ENCODE measurements around the gene PRR36. TPM values are rescaled to one million over a fixed set of nuclear protein-coding genes. Genes with fewer than 3 reads are reported as not detected.

Gene PRR36
- total RNA-seq, 2 experiments from 2014 or later = 0.17 TPM; not detected in 1

- no peaks in the 10 kb centered on the region for H3K79me2 ChIP-seq (ENCODE audit: insufficient read depth, low read depth, low read length)
- no peaks in the 10 kb centered on the region for H3K36me3 ChIP-seq (ENCODE audit: insufficient read depth, low read length)
- H3K4me3 ChIP-seq (ENCODE audit: low read depth, low read length, poor library complexity, severe bottlenecking) = no peak overlapping the region
- DNase-seq (ENCODE audit: low spot score) = no peak
- no peak overlapping the region for H2AFZ ChIP-seq (ENCODE audit: low read length)
- intact Hi-C loops (cut with micrococcal nuclease; ENCODE audit: unreplicated experiment) = no loop called here
- no peak overlapping the region for H3K27ac ChIP-seq (ENCODE audit: low read depth, low read length, poor library complexity, severe bottlenecking)
- H3K9me3 ChIP-seq (ENCODE audit: low read length) = no peaks in the 10 kb centered on the region
- no TSS peak for BruUV-seq (replicated peaks)
- H3K4me2 ChIP-seq (ENCODE audit: low read length) = no peak overlapping the region
- POLR2A ChIA-PET = no interaction called here
- CTCF ChIA-PET (ENCODE audit: unreplicated experiment) = no interaction called here
- H3K4me1 ChIP-seq (ENCODE audit: insufficient read depth, low read length, poor library complexity, severe bottlenecking) = no peaks in the 10 kb centered on the region
- no peaks in the 10 kb centered on the region for H3K9me2 ChIP-seq (ENCODE audit: insufficient read depth, low read length)
- no peaks in the 10 kb centered on the region for H4K20me1 ChIP-seq (ENCODE audit: insufficient read depth, low read length)
- TF ChIP-seq CTCF (conservative IDR thresholded peaks at IDR 0.05; ENCODE audit: low read length) (no peak), EZH2phosphoT487 (IDR thresholded peaks at IDR 0.05; ENCODE audit: borderline replicate concordance, low read depth, low read length) (no peak)
Observed at GRCh38 chr19:7841751-7842660, 32.2 kb downstream of the PRR36 start.

- H3K9me2 ChIP-seq (ENCODE audit: insufficient read depth, low read length) = no peaks in the 10 kb centered on the region
- no TSS peak for BruUV-seq (replicated peaks)
- POLR2A ChIA-PET = no interaction called here
- no peak overlapping the region for H3K4me3 ChIP-seq (ENCODE audit: low read depth, low read length, poor library complexity, severe bottlenecking)
- H3K4me1 ChIP-seq (ENCODE audit: insufficient read depth, low read length, poor library complexity, severe bottlenecking) = no peaks in the 10 kb centered on the region
- H3K9me3 ChIP-seq (ENCODE audit: low read length) = no peaks in the 10 kb centered on the region
- H2AFZ ChIP-seq (ENCODE audit: low read length) = no peak overlapping the region
- H3K27ac ChIP-seq (ENCODE audit: low read depth, low read length, poor library complexity, severe bottlenecking) = no peak overlapping the region
- intact Hi-C loops (cut with micrococcal nuclease; ENCODE audit: unreplicated experiment) = no loop called here
- TF ChIP-seq EZH2phosphoT487 (IDR thresholded peaks at IDR 0.05; ENCODE audit: borderline replicate concordance, low read depth, low read length) (no peak), CTCF (conservative IDR thresholded peaks at IDR 0.05; ENCODE audit: low read length) (no peak)
- no peak for DNase-seq (ENCODE audit: low spot score)
- no peaks in the 10 kb centered on the region for H3K36me3 ChIP-seq (ENCODE audit: insufficient read depth, low read length)
- CTCF ChIA-PET (ENCODE audit: unreplicated experiment) = no interaction called here
- H4K20me1 ChIP-seq (ENCODE audit: insufficient read depth, low read length) = no peaks in the 10 kb centered on the region
- H3K4me2 ChIP-seq (ENCODE audit: low read length) = no peak overlapping the region
- H3K79me2 ChIP-seq (ENCODE audit: insufficient read depth, low read depth, low read length) = no peaks in the 10 kb centered on the region
Observed at GRCh38 chr19:7840629-7841028, 33.6 kb downstream of the PRR36 start.

- no peak overlapping the region for H3K4me3 ChIP-seq (ENCODE audit: low read depth, low read length, poor library complexity, severe bottlenecking)
- CTCF ChIA-PET (ENCODE audit: unreplicated experiment) = no interaction called here
- H3K9me2 ChIP-seq (ENCODE audit: insufficient read depth, low read length) = no peaks in the 10 kb centered on the region
- no peak for DNase-seq (ENCODE audit: low spot score)
- H3K9me3 ChIP-seq (ENCODE audit: low read length) = no peaks in the 10 kb centered on the region
- no peaks in the 10 kb centered on the region for H3K79me2 ChIP-seq (ENCODE audit: insufficient read depth, low read depth, low read length)
- H2AFZ ChIP-seq (ENCODE audit: low read length) = no peak overlapping the region
- H3K36me3 ChIP-seq (ENCODE audit: insufficient read depth, low read length) = no peaks in the 10 kb centered on the region
- BruUV-seq (replicated peaks) = no TSS peak
- no peak overlapping the region for H3K27ac ChIP-seq (ENCODE audit: low read depth, low read length, poor library complexity, severe bottlenecking)
- no peak overlapping the region for H3K4me2 ChIP-seq (ENCODE audit: low read length)
- H3K4me1 ChIP-seq (ENCODE audit: insufficient read depth, low read length, poor library complexity, severe bottlenecking) = no peaks in the 10 kb centered on the region
- intact Hi-C loops (cut with micrococcal nuclease; ENCODE audit: unreplicated experiment) = no loop called here
- POLR2A ChIA-PET = interaction anchor here (0.6 kb wide), 1 partner anchor 91 kb away, joined by 3 read pairs; no protein-coding TSS in a partner anchor
- H4K20me1 ChIP-seq (ENCODE audit: insufficient read depth, low read length) = no peaks in the 10 kb centered on the region
- TF ChIP-seq EZH2phosphoT487 (IDR thresholded peaks at IDR 0.05; ENCODE audit: borderline replicate concordance, low read depth, low read length) (no peak), CTCF (conservative IDR thresholded peaks at IDR 0.05; ENCODE audit: low read length) (no peak)
Observed at GRCh38 chr19:7839476-7839875, 34.7 kb downstream of the PRR36 start.

Measured in OCI-LY7 (cell line).